ENCODE results near the gene PARD3B.

Gene PARD3B

DNA sequence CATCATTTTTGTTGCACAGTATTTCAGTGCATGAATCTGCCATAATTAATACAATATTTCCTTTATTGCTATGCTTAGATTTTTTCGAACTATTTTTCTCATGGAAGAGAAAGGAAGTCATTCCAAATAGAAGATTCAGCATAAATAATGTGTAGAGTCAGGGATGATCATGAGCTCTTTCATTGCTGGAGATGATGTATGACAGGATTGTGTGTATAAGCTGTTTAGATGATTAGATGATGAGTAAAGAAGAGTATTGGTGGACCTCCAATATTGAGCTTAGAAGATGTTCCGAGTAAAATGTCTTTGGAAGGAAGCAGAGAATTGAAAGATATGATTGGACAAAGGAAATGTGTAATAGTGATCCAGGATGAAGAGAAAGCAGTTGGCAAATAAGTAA is 364.5 kb downstream of the PARD3B start:
- Histone ChIP-seq H3K9me3 (replicated peaks; ENCODE audit: low read length) (no peaks in the 10 kb centered on the region), H3K4me1 (ENCODE audit: control insufficient read depth, insufficient read depth, low read length) (no peaks in the 10 kb centered on the region), H3K27me3 (ENCODE audit: control insufficient read depth, insufficient read depth, low read length) (no peaks in the 10 kb centered on the region), H3K4me2 (ENCODE audit: low read length) (no peak overlapping the region), H3K36me3 (ENCODE audit: insufficient read depth, low read length) (no peaks in the 10 kb centered on the region), H3K4me3 (ENCODE audit: low read length) (no peak overlapping the region), H3K9ac (ENCODE audit: low read depth, low read length) (no peak overlapping the region)

DNA sequence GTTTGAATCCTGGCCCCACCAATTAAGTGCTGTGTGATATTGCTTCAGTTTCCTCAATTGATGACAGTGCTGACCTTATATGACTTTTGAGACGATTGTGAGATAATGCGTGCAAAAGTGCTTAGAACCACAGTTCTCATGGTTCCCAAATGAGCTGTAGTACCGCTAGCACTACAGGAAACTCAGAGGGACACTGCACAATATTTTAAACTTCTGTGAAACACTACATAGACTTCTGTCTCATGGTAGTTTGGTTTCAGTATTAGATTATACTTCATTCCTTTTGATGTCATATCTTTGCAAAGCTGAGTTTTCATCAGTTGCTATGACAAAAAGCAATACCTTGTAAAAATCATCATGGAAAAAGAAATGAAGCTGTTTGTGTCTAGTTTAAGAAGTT is 368.0 kb downstream of the PARD3B start:
- H3K4me2 ChIP-seq (ENCODE audit: low read length) = no peak overlapping the region
- no peak overlapping the region for H3K9ac ChIP-seq (ENCODE audit: low read depth, low read length)
- H3K36me3 ChIP-seq (ENCODE audit: insufficient read depth, low read length) = no peaks in the 10 kb centered on the region
- no peak overlapping the region for H3K4me3 ChIP-seq (ENCODE audit: low read length)
- no peaks in the 10 kb centered on the region for H3K27me3 ChIP-seq (ENCODE audit: control insufficient read depth, insufficient read depth, low read length)
- no peaks in the 10 kb centered on the region for H3K9me3 ChIP-seq (replicated peaks; ENCODE audit: low read length)
- no peaks in the 10 kb centered on the region for H3K4me1 ChIP-seq (ENCODE audit: control insufficient read depth, insufficient read depth, low read length)

GRCh38 chr2:204913854-204914464 is 368.7 kb downstream of the PARD3B start:
- Histone ChIP-seq H3K4me1 (ENCODE audit: control insufficient read depth, insufficient read depth, low read length) (no peaks in the 10 kb centered on the region), H3K4me3 (ENCODE audit: low read length) (no peak overlapping the region), H3K9ac (ENCODE audit: low read depth, low read length) (no peak overlapping the region), H3K4me2 (ENCODE audit: low read length) (no peak overlapping the region), H3K9me3 (replicated peaks; ENCODE audit: low read length) (no peaks in the 10 kb centered on the region), H3K27me3 (ENCODE audit: control insufficient read depth, insufficient read depth, low read length) (no peaks in the 10 kb centered on the region), H3K36me3 (ENCODE audit: insufficient read depth, low read length) (no peaks in the 10 kb centered on the region)

- H3K36me3 ChIP-seq (ENCODE audit: insufficient read depth, low read length) = no peaks in the 10 kb centered on the region
- no peak overlapping the region for H3K4me2 ChIP-seq (ENCODE audit: low read length)
- H3K9me3 ChIP-seq (replicated peaks; ENCODE audit: low read length) = no peaks in the 10 kb centered on the region
- no peak overlapping the region for H3K4me3 ChIP-seq (ENCODE audit: low read length)
- no peaks in the 10 kb centered on the region for H3K27me3 ChIP-seq (ENCODE audit: control insufficient read depth, insufficient read depth, low read length)
- H3K4me1 ChIP-seq (ENCODE audit: control insufficient read depth, insufficient read depth, low read length) = no peaks in the 10 kb centered on the region
- no peak overlapping the region for H3K9ac ChIP-seq (ENCODE audit: low read depth, low read length)
Measured at GRCh38 chr2:204914708-204915107, 369.4 kb downstream of the PARD3B start.

GRCh38 chr2:204917089-204917701 is 371.9 kb downstream of the PARD3B start:
- Histone ChIP-seq H3K4me1 (ENCODE audit: control insufficient read depth, insufficient read depth, low read length) (no peaks in the 10 kb centered on the region), H3K9ac (ENCODE audit: low read depth, low read length) (no peak overlapping the region), H3K27me3 (ENCODE audit: control insufficient read depth, insufficient read depth, low read length) (no peaks in the 10 kb centered on the region), H3K4me2 (ENCODE audit: low read length) (no peak overlapping the region), H3K36me3 (ENCODE audit: insufficient read depth, low read length) (no peaks in the 10 kb centered on the region), H3K9me3 (replicated peaks; ENCODE audit: low read length) (no peaks in the 10 kb centered on the region), H3K4me3 (ENCODE audit: low read length) (no peak overlapping the region)

GRCh38 chr2:204920776-204921175 is 375.5 kb downstream of the PARD3B start:
- no peak overlapping the region for H3K4me3 ChIP-seq (ENCODE audit: low read length)
- no peaks in the 10 kb centered on the region for H3K27me3 ChIP-seq (ENCODE audit: control insufficient read depth, insufficient read depth, low read length)
- no peaks in the 10 kb centered on the region for H3K36me3 ChIP-seq (ENCODE audit: insufficient read depth, low read length)
- H3K4me2 ChIP-seq (ENCODE audit: low read length) = no peak overlapping the region
- H3K9me3 ChIP-seq (replicated peaks; ENCODE audit: low read length) = no peaks in the 10 kb centered on the region
- no peak overlapping the region for H3K9ac ChIP-seq (ENCODE audit: low read depth, low read length)
- H3K4me1 ChIP-seq (ENCODE audit: control insufficient read depth, insufficient read depth, low read length) = no peaks in the 10 kb centered on the region

DNA sequence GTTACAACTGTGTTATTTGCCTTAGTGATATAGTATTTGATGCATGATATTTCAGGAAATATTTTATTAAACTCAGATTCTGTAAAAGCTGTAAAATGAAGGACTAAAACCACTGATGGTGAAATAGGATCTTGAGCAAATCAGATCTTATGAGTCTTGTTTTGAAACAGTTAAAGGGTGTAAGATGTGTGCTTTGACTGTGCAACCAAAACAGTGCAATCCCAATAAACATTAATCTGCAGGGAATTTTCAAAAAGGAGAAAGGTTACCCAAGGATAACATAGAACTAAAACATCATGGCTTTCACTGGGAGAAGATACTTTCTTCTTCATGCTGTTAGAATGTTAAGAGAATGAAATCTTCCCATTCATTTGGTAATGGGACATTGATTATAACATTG is 378.7 kb downstream of the PARD3B start:
- H3K36me3 ChIP-seq (ENCODE audit: insufficient read depth, low read length) = no peaks in the 10 kb centered on the region
- no peak overlapping the region for H3K4me2 ChIP-seq (ENCODE audit: low read length)
- H3K4me1 ChIP-seq (ENCODE audit: control insufficient read depth, insufficient read depth, low read length) = no peaks in the 10 kb centered on the region
- no peak overlapping the region for H3K4me3 ChIP-seq (ENCODE audit: low read length)
- no peaks in the 10 kb centered on the region for H3K27me3 ChIP-seq (ENCODE audit: control insufficient read depth, insufficient read depth, low read length)
- no peaks in the 10 kb centered on the region for H3K9me3 ChIP-seq (replicated peaks; ENCODE audit: low read length)
- no peak overlapping the region for H3K9ac ChIP-seq (ENCODE audit: low read depth, low read length)

GRCh38 chr2:204931562-204931961 is 386.3 kb downstream of the PARD3B start:
- no peak overlapping the region for H3K4me2 ChIP-seq (ENCODE audit: low read length)
- no peaks in the 10 kb centered on the region for H3K36me3 ChIP-seq (ENCODE audit: insufficient read depth, low read length)
- H3K9ac ChIP-seq (ENCODE audit: low read depth, low read length) = no peak overlapping the region
- no peak overlapping the region for H3K4me3 ChIP-seq (ENCODE audit: low read length)
- no peaks in the 10 kb centered on the region for H3K9me3 ChIP-seq (replicated peaks; ENCODE audit: low read length)
- no peaks in the 10 kb centered on the region for H3K27me3 ChIP-seq (ENCODE audit: control insufficient read depth, insufficient read depth, low read length)
- H3K4me1 ChIP-seq (ENCODE audit: control insufficient read depth, insufficient read depth, low read length) = no peaks in the 10 kb centered on the region

- no peak overlapping the region for H3K4me2 ChIP-seq (ENCODE audit: low read length)
- H3K4me1 ChIP-seq (ENCODE audit: control insufficient read depth, insufficient read depth, low read length) = no peaks in the 10 kb centered on the region
- no peak overlapping the region for H3K4me3 ChIP-seq (ENCODE audit: low read length)
- no peaks in the 10 kb centered on the region for H3K36me3 ChIP-seq (ENCODE audit: insufficient read depth, low read length)
- H3K27me3 ChIP-seq (ENCODE audit: control insufficient read depth, insufficient read depth, low read length) = no peaks in the 10 kb centered on the region
- H3K9ac ChIP-seq (ENCODE audit: low read depth, low read length) = no peak overlapping the region
- no peaks in the 10 kb centered on the region for H3K9me3 ChIP-seq (replicated peaks; ENCODE audit: low read length)
Measured at GRCh38 chr2:204933735-204934374, 388.6 kb downstream of the PARD3B start.

DNA sequence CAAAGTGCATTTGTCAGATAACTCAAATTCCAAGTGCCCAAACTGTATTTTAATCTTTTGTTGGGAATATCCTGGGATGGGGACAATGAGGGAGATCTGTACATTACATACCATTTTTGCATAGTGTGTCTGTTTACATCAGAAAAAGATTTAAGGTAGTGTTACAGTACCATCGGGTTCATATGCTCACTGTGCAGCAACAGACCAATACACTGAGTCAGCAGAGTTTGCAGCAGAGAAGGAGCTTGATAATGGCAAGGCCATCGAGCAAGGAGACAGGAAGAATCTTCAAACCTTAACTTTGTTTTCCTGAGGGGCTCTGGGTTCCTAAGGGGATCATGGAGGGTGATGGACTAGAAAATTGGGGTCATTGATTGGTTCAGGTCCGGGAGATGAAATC is 399.7 kb downstream of the PARD3B start:
- H3K36me3 ChIP-seq (ENCODE audit: insufficient read depth, low read length) = no peaks in the 10 kb centered on the region
- H3K4me3 ChIP-seq (ENCODE audit: low read length) = no peak overlapping the region
- H3K9me3 ChIP-seq (replicated peaks; ENCODE audit: low read length) = no peaks in the 10 kb centered on the region
- H3K9ac ChIP-seq (ENCODE audit: low read depth, low read length) = no peak overlapping the region
- no peak overlapping the region for H3K4me2 ChIP-seq (ENCODE audit: low read length)
- H3K4me1 ChIP-seq (ENCODE audit: control insufficient read depth, insufficient read depth, low read length) = peaks cover under 1% of the 10 kb centered on the region
- H3K27me3 ChIP-seq (ENCODE audit: control insufficient read depth, insufficient read depth, low read length) = no peaks in the 10 kb centered on the region

GRCh38 chr2:204945376-204945775 is 400.1 kb downstream of the PARD3B start:
- H3K4me1 ChIP-seq (ENCODE audit: control insufficient read depth, insufficient read depth, low read length) = peaks cover 5% of the 10 kb centered on the region
- no peaks in the 10 kb centered on the region for H3K36me3 ChIP-seq (ENCODE audit: insufficient read depth, low read length)
- no peak overlapping the region for H3K4me3 ChIP-seq (ENCODE audit: low read length)
- H3K27me3 ChIP-seq (ENCODE audit: control insufficient read depth, insufficient read depth, low read length) = no peaks in the 10 kb centered on the region
- H3K9ac ChIP-seq (ENCODE audit: low read depth, low read length) = no peak overlapping the region
- H3K4me2 ChIP-seq (ENCODE audit: low read length) = no peak overlapping the region
- H3K9me3 ChIP-seq (replicated peaks; ENCODE audit: low read length) = no peaks in the 10 kb centered on the region

DNA sequence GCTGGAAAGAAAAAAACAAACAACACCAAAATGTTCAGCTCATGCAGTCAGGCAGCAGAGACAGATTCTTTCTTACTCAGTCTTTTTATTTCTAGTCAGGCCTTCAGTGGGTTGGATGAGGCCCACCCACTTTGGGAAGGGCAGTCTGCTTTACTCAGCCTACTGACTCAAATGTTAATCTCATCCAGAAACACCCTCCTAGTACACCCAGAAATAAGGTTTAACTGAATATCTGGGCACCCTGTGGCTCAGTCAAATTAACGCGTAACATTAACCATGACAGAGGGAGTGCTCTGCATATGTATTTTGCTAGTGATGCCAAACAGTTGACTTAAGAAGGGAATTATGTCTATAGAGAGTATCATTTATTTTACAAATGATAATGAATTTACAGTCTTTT is 401.6 kb downstream of the PARD3B start:
- H3K4me1 ChIP-seq (ENCODE audit: control insufficient read depth, insufficient read depth, low read length) = peaks cover 14% of the 10 kb centered on the region
- H3K4me2 ChIP-seq (ENCODE audit: low read length) = no peak overlapping the region
- no peak overlapping the region for H3K4me3 ChIP-seq (ENCODE audit: low read length)
- H3K36me3 ChIP-seq (ENCODE audit: insufficient read depth, low read length) = no peaks in the 10 kb centered on the region
- no peak overlapping the region for H3K9ac ChIP-seq (ENCODE audit: low read depth, low read length)
- H3K9me3 ChIP-seq (replicated peaks; ENCODE audit: low read length) = no peaks in the 10 kb centered on the region
- H3K27me3 ChIP-seq (ENCODE audit: control insufficient read depth, insufficient read depth, low read length) = no peaks in the 10 kb centered on the region

All from skeletal muscle satellite cell (primary cell).